IMR-90 (cell line): ENCODE measurements around the gene ATG7.
"Not testable (repeated sequence)": the region's sequence is repeated elsewhere in the genome, so short reads cannot be mapped to it uniquely, and the experiment has no call there.

Experiments
- BHLHE40 ChIP-seq: fragments of 150-350 bp; IDR thresholded peaks from 2 replicates; pipeline ENCODE4 v1.6.1; 2016; ENCODE audit warnings: mild to moderate bottlenecking, low read depth, low read length
- TF ChIP-seq, protein P1 (sequence below): conservative IDR thresholded peaks from 2 replicates; pipeline ENCODE4 v1.5.1; 2012; ENCODE audit warnings: mild to moderate bottlenecking, low read depth, low read length, improper control_type of control experiment

DNA sequence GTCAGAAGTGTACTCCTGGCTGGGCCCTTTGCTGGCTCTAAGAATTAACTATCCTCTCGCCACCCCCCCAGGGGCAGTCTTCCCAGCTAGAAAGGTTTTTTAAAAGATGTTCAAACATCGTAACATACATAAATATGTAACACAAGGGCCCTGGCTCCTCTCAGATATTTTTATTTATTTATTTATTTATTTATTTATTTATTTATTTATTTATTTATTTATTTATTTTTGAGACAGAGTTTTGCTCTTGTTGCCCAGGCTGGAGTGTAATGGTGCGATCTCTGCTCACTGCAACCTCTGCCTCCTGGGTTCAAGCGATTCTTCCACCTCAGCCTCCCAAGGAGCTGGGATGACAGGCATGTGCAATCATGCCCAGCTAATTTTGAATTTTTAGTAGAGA is 190.5 kb downstream of the ATG7 start:
- TF ChIP-seq, protein P1, sequence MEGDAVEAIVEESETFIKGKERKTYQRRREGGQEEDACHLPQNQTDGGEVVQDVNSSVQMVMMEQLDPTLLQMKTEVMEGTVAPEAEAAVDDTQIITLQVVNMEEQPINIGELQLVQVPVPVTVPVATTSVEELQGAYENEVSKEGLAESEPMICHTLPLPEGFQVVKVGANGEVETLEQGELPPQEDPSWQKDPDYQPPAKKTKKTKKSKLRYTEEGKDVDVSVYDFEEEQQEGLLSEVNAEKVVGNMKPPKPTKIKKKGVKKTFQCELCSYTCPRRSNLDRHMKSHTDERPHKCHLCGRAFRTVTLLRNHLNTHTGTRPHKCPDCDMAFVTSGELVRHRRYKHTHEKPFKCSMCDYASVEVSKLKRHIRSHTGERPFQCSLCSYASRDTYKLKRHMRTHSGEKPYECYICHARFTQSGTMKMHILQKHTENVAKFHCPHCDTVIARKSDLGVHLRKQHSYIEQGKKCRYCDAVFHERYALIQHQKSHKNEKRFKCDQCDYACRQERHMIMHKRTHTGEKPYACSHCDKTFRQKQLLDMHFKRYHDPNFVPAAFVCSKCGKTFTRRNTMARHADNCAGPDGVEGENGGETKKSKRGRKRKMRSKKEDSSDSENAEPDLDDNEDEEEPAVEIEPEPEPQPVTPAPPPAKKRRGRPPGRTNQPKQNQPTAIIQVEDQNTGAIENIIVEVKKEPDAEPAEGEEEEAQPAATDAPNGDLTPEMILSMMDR: not testable (repeated sequence)
- not testable (repeated sequence) for TF ChIP-seq BHLHE40
